Lower leg skin (tissue), 4 donors: Measurements from ENCODE around the gene ADGRF3. TPM values are rescaled to one million over a fixed set of nuclear protein-coding genes. Genes with fewer than 3 reads are reported as not detected.
"Not testable (repeated sequence)": the region's sequence is repeated elsewhere in the genome, so short reads cannot be mapped to it uniquely, and the experiment has no call there.

Experiments used
- DNase-seq, 2 donors: peaks; one replicate each; pipeline ENCODE4 v3.0.0-alpha.2; 2019; ENCODE audit warnings: low spot score in 2 of 2
- H3K4me3 ChIP-seq: fragments of 200-600 bp; sonication (generic); 2 replicates; pipeline ENCODE4 v1.5.1; 2017; ENCODE audit warnings: mild to moderate bottlenecking, low read depth; ENCODE audit not compliant: poor library complexity, severe bottlenecking
- POLR2A ChIP-seq, 2 donors: fragments of 450-650 bp; IDR thresholded peaks; one replicate each; pipeline ENCODE4 v1.6.1; 2016 to 2017; ENCODE audit warnings: antibody characterized with exemption in 2 of 2, mild to moderate bottlenecking in 1 of 2, moderate library complexity in 1 of 2
- WGBS, 2 donors: methylation state at CpG; one replicate each; pipeline ENCODE4 v1.1.5; 2018; 5-methylcytosine and 5-hydroxymethylcytosine counted together
- intact Hi-C: fragments of 100-400 bp; cut with DNase I; formaldehyde crosslinking; loops from one replicate; pipeline ENCODE4 v1.15.0; 2023; ENCODE audit warnings: low total_unique reads
- total RNA-seq, 4 donors: library from RNA; depleted of rRNA; stranded (reverse); fragments of >200 nt; gene quantifications; one replicate each; pipeline ENCODE4 v1.1.0, GENCODE V29; 2016
- TF ChIP-seq, protein P1 (sequence below), 3 donors: fragments of 450-650 bp; IDR thresholded peaks; one replicate each; pipeline ENCODE4 v1.5.1; 2016; ENCODE audit warnings: antibody characterized with exemption in 3 of 3, mild to moderate bottlenecking in 3 of 3, moderate library complexity in 2 of 3

Gene ADGRF3
- total RNA-seq, 4 donors from 2014 or later = 0.05 to 0.25 (median 0.06) TPM; not detected in 1

DNA sequence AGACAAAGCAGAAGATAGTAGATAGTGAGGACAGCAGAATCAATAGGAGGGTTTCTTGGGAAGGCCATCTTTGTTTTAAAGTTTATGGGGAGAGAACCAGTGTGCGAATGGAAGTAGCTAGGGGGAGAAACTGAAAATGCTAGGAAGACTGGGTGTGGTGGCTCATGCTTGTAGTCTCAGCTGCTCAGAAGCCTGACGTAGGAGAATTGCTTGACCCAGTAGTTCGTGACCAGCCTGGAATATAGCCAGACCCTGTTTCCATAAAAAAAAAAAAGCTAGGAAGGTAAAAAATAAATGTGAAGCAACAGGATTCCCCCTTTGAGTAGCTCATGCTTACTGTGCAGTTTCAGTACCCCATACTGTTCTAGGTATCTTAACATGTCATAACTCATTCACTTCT, 36.0 kb upstream of the ADGRF3 start:
- DNase-seq = no peak
- TF ChIP-seq POLR2A (IDR thresholded peaks at IDR 0.05) = no peak
- intact Hi-C loops = no loop called here
- WGBS, 2 donors = 81 to 86% methylated on average over 3 of the region's 3 CpGs
- no peak overlapping the region for H3K4me3 ChIP-seq

DNA sequence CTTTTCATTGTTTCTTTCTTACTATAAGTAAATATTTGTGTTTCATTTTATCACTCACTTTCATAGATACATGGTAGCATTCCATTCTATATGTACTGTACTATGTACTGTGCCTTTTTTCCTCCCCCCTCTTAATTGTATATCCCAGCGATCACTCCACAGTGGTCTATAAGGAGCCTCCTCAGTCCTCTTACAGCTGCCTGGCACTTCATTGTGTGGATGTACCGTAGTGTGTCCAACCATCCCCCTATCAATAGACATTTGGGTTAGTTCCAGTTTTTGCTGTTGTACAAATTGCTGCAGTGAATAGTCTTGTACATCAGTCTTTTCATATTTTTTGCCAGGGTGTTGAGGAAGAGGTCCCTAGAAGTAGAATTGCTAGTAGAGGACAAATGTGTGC, 33.7 kb upstream of the ADGRF3 start:
- no peak for TF ChIP-seq POLR2A (IDR thresholded peaks at IDR 0.05)
- TF ChIP-seq, protein P1, sequence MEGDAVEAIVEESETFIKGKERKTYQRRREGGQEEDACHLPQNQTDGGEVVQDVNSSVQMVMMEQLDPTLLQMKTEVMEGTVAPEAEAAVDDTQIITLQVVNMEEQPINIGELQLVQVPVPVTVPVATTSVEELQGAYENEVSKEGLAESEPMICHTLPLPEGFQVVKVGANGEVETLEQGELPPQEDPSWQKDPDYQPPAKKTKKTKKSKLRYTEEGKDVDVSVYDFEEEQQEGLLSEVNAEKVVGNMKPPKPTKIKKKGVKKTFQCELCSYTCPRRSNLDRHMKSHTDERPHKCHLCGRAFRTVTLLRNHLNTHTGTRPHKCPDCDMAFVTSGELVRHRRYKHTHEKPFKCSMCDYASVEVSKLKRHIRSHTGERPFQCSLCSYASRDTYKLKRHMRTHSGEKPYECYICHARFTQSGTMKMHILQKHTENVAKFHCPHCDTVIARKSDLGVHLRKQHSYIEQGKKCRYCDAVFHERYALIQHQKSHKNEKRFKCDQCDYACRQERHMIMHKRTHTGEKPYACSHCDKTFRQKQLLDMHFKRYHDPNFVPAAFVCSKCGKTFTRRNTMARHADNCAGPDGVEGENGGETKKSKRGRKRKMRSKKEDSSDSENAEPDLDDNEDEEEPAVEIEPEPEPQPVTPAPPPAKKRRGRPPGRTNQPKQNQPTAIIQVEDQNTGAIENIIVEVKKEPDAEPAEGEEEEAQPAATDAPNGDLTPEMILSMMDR (IDR thresholded peaks at IDR 0.05) = no peak
- intact Hi-C loops = no loop called here
- no peak overlapping the region for H3K4me3 ChIP-seq
- 80 to 89% methylated on average over 2 of the region's 2 CpGs for WGBS, 2 donors
- DNase-seq = no peak

DNA sequence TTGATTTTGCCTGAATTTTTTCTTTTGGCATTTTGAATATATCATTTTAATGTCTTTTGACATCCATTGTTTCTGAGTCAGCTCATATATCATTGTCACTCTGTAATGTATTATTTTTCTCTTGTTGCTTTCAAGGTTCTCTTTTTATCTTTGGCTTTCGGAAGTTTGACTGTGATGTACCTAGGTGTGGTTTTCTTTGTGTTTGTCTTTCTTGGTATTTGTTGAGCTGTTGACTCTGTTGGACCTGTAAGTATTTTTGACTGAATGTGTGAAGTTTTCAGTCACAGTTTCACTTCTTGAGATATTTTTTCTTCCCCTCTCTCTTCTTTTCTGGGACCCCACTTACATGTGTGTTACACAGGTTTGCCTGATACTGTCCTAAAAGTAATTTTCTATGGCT, 30.2 kb upstream of the ADGRF3 start:
- intact Hi-C loops = no loop called here
- no peak for DNase-seq
- H3K4me3 ChIP-seq = no peak overlapping the region
- WGBS, 2 donors = 100% methylated on average over 1 of the region's 1 CpG
- TF ChIP-seq POLR2A (IDR thresholded peaks at IDR 0.05) = no peak
- TF ChIP-seq, protein P1 (IDR thresholded peaks at IDR 0.05) = no peak

DNA sequence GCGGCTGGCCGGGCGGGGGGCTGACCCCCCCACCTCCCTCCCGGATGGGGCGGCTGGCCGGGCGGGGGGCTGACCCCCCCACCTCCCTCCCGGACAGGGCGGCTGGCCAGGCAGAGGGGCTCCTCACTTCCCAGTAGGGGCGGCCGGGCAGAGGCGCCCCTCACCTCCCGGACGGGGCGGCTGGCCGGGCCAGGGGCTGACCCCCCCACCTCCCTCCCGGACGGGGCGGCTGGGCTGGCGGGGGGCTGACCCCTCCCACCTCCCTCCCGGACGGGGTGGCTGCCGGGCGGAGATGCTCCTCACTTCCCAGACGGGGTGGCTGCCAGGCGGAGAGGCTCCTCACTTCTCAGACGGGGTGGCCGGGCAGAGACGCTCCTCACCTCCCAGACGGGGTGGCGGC, 24.3 kb upstream of the ADGRF3 start:
- intact Hi-C loops, H3K4me3 ChIP-seq: not testable (repeated sequence)
- 85 to 98% methylated on average over 8 to 9 of the region's 31 CpGs for WGBS, 2 donors

DNA sequence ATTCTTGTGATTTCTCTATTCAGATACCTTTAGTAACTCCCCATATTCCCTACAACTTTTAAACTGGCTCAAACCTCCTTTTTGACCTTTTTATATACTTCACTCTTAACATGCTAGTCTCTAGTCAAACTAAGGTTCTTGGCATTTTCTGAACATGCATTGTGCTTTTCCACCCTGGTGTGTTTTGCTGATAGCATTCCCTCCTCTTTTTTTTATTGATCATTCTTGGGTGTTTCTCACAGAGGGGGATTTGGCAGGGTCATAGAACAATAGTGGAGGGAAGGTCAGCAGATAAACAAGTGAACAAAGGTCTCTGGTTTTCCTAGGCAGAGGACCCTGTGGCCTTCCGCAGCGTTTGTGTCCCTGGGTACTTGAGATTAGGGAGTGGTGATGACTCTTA, 23.1 kb upstream of the ADGRF3 start:
- intact Hi-C loops, DNase-seq, H3K4me3 ChIP-seq: not testable (repeated sequence)
- 63% methylated on average over 2 of the region's 2 CpGs; no CpG with 5 or more reads in 1 of the 2 donors for WGBS, 2 donors

More for the DNA sequence above, 24.3 kb upstream of the ADGRF3 start:
- not testable (repeated sequence) for DNase-seq

DNA sequence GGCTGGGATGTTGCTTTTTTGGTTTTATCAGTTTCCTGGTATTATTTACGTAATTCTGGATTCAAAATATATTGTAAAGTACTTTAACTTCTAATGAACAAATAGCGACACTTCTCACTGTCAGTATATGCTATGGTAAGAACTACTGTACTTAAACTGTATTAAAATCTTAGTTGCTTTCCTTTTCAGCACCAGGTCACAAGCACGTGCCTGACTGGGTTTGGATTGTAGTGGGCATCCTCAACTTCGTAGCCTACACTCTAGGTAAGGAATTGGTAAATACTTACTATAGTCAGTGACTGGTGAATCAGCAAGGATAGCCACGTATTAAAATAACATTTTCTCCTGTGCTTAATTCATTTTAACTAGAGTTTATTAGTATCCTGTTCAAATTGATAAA, 20.4 kb upstream of the ADGRF3 start:
- H3K4me3 ChIP-seq = no peak overlapping the region
- intact Hi-C loops = no loop called here
- 91 to 93% methylated on average over 5 of the region's 5 CpGs for WGBS, 2 donors
- no peak for DNase-seq
- TF ChIP-seq, protein P1 (IDR thresholded peaks at IDR 0.05) = no peak
- no peak for TF ChIP-seq POLR2A (IDR thresholded peaks at IDR 0.05)

DNA sequence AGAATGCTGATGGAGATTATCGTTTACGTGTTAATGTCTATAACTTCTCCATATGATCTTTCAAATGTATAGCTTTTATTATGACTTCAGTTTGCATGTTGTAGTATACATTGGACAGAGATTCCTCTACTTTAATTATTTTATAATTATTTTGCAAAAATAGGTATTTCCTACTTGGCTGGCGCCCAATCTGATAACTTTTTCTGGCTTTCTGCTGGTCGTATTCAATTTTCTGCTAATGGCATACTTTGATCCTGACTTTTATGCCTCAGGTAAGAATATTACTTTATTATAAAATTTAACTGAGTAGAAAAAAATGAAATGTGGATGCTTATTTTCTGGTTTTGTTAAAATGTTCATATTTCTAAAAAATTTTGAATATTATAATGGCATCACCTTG, 18.1 kb upstream of the ADGRF3 start:
- DNase-seq = no peak
- intact Hi-C loops = no loop called here
- WGBS, 2 donors = 84 to 85% methylated on average over 4 of the region's 4 CpGs
- TF ChIP-seq, protein P1 (IDR thresholded peaks at IDR 0.05) = no peak
- TF ChIP-seq POLR2A (IDR thresholded peaks at IDR 0.05) = no peak
- H3K4me3 ChIP-seq = no peak overlapping the region
